ENCODE measurements around the gene BPHL.

- TF ChIP-seq PRDM15 (CRISPR knock-in tag; IDR thresholded peaks at IDR 0.05) (no peak), BCL11A (IDR thresholded peaks at IDR 0.05; ENCODE audit: low read depth, low read length) (no peak), TBL1XR1 (IDR thresholded peaks at IDR 0.05; ENCODE audit: low read depth, low read length) (no peak), CBFB (IDR thresholded peaks at IDR 0.05; ENCODE audit: low read depth) (no peak), YY1 (IDR thresholded peaks at IDR 0.05; ENCODE audit: low read depth, low read length) (no peak), POLR2AphosphoS5 (IDR thresholded peaks at IDR 0.05; ENCODE audit: low read length) (no peak), HDAC2 (IDR thresholded peaks at IDR 0.05) (no peak), EP300 (IDR thresholded peaks at IDR 0.05; ENCODE audit: borderline replicate concordance in 1 of 2, control insufficient read depth in 1 of 2, low read depth in 2 of 2, low read length in 2 of 2) (no peak), ZNF207 (IDR thresholded peaks at IDR 0.05; ENCODE audit: borderline replicate concordance) (no peak), SP1 (IDR thresholded peaks at IDR 0.05; ENCODE audit: low read depth, low read length) (no peak), CHD2 (IDR thresholded peaks at IDR 0.05; ENCODE audit: borderline replicate concordance, low read depth, low read length) (no peak)
- TF ChIP-seq, protein P1, sequence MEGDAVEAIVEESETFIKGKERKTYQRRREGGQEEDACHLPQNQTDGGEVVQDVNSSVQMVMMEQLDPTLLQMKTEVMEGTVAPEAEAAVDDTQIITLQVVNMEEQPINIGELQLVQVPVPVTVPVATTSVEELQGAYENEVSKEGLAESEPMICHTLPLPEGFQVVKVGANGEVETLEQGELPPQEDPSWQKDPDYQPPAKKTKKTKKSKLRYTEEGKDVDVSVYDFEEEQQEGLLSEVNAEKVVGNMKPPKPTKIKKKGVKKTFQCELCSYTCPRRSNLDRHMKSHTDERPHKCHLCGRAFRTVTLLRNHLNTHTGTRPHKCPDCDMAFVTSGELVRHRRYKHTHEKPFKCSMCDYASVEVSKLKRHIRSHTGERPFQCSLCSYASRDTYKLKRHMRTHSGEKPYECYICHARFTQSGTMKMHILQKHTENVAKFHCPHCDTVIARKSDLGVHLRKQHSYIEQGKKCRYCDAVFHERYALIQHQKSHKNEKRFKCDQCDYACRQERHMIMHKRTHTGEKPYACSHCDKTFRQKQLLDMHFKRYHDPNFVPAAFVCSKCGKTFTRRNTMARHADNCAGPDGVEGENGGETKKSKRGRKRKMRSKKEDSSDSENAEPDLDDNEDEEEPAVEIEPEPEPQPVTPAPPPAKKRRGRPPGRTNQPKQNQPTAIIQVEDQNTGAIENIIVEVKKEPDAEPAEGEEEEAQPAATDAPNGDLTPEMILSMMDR (IDR thresholded peaks at IDR 0.05 in 2 of 3, conservative IDR thresholded peaks at IDR 0.05 in 1 of 3; ENCODE audit: control insufficient read depth in 2 of 3, extremely low read depth in 1 of 3, insufficient read depth in 1 of 3, low read depth in 3 of 3, low read length in 3 of 3), result no peak
Measured at GRCh38 chr6:3072798-3073197, 45.7 kb upstream of the BPHL start.
